ENCODE results near the gene TOX3. TPM values are rescaled to one million over a fixed set of nuclear protein-coding genes. Genes with fewer than 3 reads are reported as not detected.
A peak's percentile ranks its signal among the peaks of the same experiment; 100 is the strongest.

The TOX3 gene
- total and polyA plus RNA-seq, 2 of the 8 experiments (the other 6 are each of a cell fraction or from before 2014, with no cell fraction given), result 16.7 to 31.2 TPM

DNA sequence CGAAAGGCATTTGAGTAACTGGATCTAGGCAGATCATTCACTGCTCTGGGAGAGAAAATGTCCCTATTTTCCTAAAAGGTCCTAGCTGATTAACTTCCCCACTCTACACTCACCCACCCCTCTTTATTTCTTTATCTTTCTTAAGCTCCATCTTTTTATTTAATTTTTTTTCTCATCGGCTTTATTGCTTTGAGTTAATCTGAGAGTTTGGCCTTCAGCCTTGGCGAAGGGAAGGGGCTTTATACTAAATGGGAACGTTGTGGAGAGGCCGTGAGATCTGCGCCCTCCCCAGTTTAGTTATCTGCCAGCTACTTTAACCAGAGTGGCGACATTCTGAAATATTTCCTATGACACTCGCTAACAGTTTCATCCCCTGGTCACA lies 882 bp upstream of the TOX3 start:
- H3K4me1 ChIP-seq (replicated peaks in 1 of 4; ENCODE audit: control insufficient read depth in 3 of 4, insufficient read depth in 4 of 4, low read length in 3 of 4), result peaks cover 0 to 14% (median 9%) of the 10 kb centered on the region in 4 experiments; a peak in 5 of 7 replicates
- CTCF ChIA-PET (ENCODE audit: partially characterized antibody), result interaction anchor here (0.6 to 2.2 kb wide), 14 partner anchors 9 to 479 kb away, joined by 3 to 10 read pairs (median 5); no protein-coding TSS in a partner anchor
- peaks cover 16% of the 10 kb centered on the region; the same call in 1 of the 2 replicates for H3K23me2 ChIP-seq (ENCODE audit: low read depth, low read length)
- no peak overlapping the region; a peak in 2 of 7 replicates for H3K9ac ChIP-seq (replicated peaks in 1 of 4; ENCODE audit: extremely low read depth in 1 of 4, low read depth in 3 of 4, low read length in 3 of 4)
- no peak overlapping the region for H2AFZ ChIP-seq (ENCODE audit: low read length)
- DNase-seq (ENCODE audit: low read depth in 1 of 2, low spot score in 2 of 2), result no peak
- H2BK20ac ChIP-seq (ENCODE audit: low read length), result no peak overlapping the region
- H2BK15ac ChIP-seq (ENCODE audit: low read length), result no peak overlapping the region
- peak overlapping the region; percentile 40; the same call in 1 of the 2 replicates for H3K18ac ChIP-seq (ENCODE audit: extremely low read depth, low read length)
- H3K79me2 ChIP-seq (ENCODE audit: control insufficient read depth in 1 of 2, insufficient read depth in 2 of 2, low read length in 2 of 2), result peaks cover 6 to 32% of the 10 kb centered on the region in 2 experiments; a peak in 3 of 4 replicates
- no peak overlapping the region for H2BK12ac ChIP-seq (ENCODE audit: low read depth, low read length)
- WGBS, 2 experiments (ENCODE audit: extremely low coverage in 1 of 2, insufficient coverage in 1 of 2, insufficient read length in 1 of 2, insufficient replicate concordance in 2 of 2, low coverage in 1 of 2, low lambda C conversion rate in 2 of 2, missing lambda C conversion rate in 1 of 2), result 33% methylated on average over 8 of the region's 8 CpGs; no CpG with 5 or more reads in 1 of the 2 experiments
- no peak overlapping the region for H3K4ac ChIP-seq (replicated peaks; ENCODE audit: insufficient read length, low read depth, low read length)
- no peak overlapping the region for H4K8ac ChIP-seq (ENCODE audit: extremely low read depth, insufficient read depth, low read length)
- H3K4me2 ChIP-seq (ENCODE audit: insufficient read depth in 1 of 2, low read depth in 2 of 2, low read length in 2 of 2), result peak overlapping the region; percentile 90 to 93
- H3K4me3 ChIP-seq (ENCODE audit: extremely low read depth in 1 of 4, insufficient read depth in 2 of 4, low read depth in 3 of 4, low read length in 4 of 4), result peak overlapping the region; percentile 53 to 84 (median 68); a peak in 7 of 8 replicates
- POLR2A ChIA-PET (ENCODE audit: partially characterized antibody), result interaction anchor here (1.0 kb wide), 1 partner anchor 78 kb away, joined by 3 read pairs; no protein-coding TSS in a partner anchor
- no peak overlapping the region for H3K23ac ChIP-seq (ENCODE audit: insufficient read length)
- H4K20me1 ChIP-seq (replicated peaks in 1 of 2; ENCODE audit: control insufficient read depth in 1 of 2, insufficient read depth in 2 of 2, low read length in 2 of 2), result peaks cover 3 to 4% of the 10 kb centered on the region in 2 experiments
- no peaks in the 10 kb centered on the region; a peak in 1 of 8 replicates for H3K36me3 ChIP-seq (ENCODE audit: control insufficient read depth in 2 of 4, insufficient read depth in 4 of 4, low read length in 3 of 4)
- no peak overlapping the region for H4K91ac ChIP-seq (replicated peaks; ENCODE audit: insufficient read length, low read length)
- no peaks in the 10 kb centered on the region for H3K9me3 ChIP-seq (ENCODE audit: insufficient read depth in 2 of 2, low read depth in 1 of 2, low read length in 1 of 2)
- H3K79me1 ChIP-seq (ENCODE audit: low read depth, low read length), result no peaks in the 10 kb centered on the region
- H2AK5ac ChIP-seq (ENCODE audit: low read depth, low read length), result no peak overlapping the region
- no peak overlapping the region for H3K56ac ChIP-seq (replicated peaks; ENCODE audit: insufficient read length, low read depth, low read length)
- H3K14ac ChIP-seq (ENCODE audit: insufficient read length), result no peak overlapping the region
- no peak for FAIRE-seq
- no peak overlapping the region for H2BK5ac ChIP-seq (ENCODE audit: low read depth, low read length)
- peaks cover 0 to 14% (median 12%) of the 10 kb centered on the region in 4 experiments; a peak in 5 of 7 replicates for H3K27me3 ChIP-seq (replicated peaks in 1 of 4; ENCODE audit: control insufficient read depth in 3 of 4, extremely low read depth in 1 of 4, insufficient read depth in 3 of 4, low read length in 3 of 4)
- no peak overlapping the region for H3K27ac ChIP-seq (ENCODE audit: low read depth, low read length)
- TF ChIP-seq TEAD4 (IDR thresholded peaks at IDR 0.05; ENCODE audit: low read depth, low read length) (no peak), EZH2 (IDR thresholded peaks at IDR 0.05; ENCODE audit: low read depth, low read length, severe bottlenecking) (peak; percentile 11)
- no peak overlapping the region for H2BK120ac ChIP-seq (replicated peaks; ENCODE audit: low read depth, low read length)
- H4K5ac ChIP-seq (ENCODE audit: insufficient read length, low read depth, low read length), result no peak overlapping the region

Measured in H1 (cell line).